ENCODE results near the gene MAP3K7CL. TPM values are rescaled to one million over a fixed set of nuclear protein-coding genes. Genes with fewer than 3 reads are reported as not detected.

The MAP3K7CL gene
- total RNA-seq, 4 donors from 2014 or later = 4.9 to 13.3 (median 6.8) TPM

DNA sequence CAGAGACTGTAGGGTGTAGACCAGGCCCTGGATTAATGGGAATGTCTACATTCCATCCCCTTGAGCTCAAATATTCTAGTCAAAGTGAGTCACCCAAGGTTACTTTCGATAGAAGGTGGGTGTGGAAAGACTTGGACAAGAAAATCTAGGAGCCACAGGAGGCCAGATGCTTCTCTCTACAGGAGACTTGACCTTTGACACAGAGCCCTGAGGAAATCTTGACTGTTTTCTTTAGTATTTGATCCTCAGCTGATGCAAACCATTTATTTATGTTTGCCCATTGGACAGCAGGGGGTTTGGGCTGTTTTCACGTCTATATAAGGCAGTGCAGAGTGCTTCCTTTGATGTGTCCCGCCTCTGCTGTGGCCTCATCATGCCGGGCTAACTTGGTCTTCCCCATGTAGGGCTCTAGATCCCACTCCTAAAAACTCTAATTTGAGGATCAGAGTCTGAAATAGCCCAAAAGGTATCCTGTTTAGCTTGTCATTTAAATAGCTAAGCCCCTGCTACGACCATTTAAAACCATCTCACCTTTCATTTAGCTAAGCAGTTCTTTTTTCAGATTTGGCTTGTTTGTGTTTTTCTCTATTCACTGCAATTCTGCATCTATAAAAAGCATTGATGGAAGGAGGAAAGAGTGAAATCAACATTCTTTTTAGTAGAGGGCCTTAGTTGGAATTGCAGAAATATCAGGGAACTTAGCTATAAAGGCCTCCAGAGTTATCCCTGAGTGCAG is 15.5 kb upstream of the MAP3K7CL start:
- TF ChIP-seq, protein P1, sequence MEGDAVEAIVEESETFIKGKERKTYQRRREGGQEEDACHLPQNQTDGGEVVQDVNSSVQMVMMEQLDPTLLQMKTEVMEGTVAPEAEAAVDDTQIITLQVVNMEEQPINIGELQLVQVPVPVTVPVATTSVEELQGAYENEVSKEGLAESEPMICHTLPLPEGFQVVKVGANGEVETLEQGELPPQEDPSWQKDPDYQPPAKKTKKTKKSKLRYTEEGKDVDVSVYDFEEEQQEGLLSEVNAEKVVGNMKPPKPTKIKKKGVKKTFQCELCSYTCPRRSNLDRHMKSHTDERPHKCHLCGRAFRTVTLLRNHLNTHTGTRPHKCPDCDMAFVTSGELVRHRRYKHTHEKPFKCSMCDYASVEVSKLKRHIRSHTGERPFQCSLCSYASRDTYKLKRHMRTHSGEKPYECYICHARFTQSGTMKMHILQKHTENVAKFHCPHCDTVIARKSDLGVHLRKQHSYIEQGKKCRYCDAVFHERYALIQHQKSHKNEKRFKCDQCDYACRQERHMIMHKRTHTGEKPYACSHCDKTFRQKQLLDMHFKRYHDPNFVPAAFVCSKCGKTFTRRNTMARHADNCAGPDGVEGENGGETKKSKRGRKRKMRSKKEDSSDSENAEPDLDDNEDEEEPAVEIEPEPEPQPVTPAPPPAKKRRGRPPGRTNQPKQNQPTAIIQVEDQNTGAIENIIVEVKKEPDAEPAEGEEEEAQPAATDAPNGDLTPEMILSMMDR (IDR thresholded peaks at IDR 0.05; ENCODE audit: low read depth) = no peak

DNA sequence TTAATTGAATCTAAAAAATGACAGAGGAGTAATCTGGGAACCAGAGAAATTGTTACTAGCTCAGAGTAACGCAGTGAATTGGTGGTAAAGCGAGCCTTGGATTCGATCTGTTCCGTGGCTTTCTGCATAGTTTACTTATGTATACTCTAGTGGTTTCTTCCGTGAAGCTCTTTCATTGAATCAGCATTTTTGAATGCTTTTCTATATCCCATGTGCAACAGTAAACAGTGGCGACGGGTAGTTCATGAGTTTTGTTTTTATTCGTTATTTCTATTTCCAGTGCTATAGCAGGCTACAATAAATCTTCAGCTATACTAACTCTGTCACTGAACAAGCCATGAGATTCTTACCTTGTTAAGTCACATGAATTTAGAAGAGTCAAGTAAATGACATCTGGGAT is 14.5 kb upstream of the MAP3K7CL start:
- TF ChIP-seq, protein P1 (IDR thresholded peaks at IDR 0.05; ENCODE audit: low read depth) = no peak

- TF ChIP-seq, protein P1 (IDR thresholded peaks at IDR 0.05; ENCODE audit: low read depth) = no peak
Measured at GRCh38 chr21:29117372-29117955, 13.0 kb upstream of the MAP3K7CL start.

GRCh38 chr21:29121759-29122158 is 8.7 kb upstream of the MAP3K7CL start:
- TF ChIP-seq, protein P1 (IDR thresholded peaks at IDR 0.05; ENCODE audit: low read depth) = no peak

GRCh38 chr21:29124645-29125044 is 5.8 kb upstream of the MAP3K7CL start:
- TF ChIP-seq, protein P1 (IDR thresholded peaks at IDR 0.05; ENCODE audit: low read depth) = no peak

DNA sequence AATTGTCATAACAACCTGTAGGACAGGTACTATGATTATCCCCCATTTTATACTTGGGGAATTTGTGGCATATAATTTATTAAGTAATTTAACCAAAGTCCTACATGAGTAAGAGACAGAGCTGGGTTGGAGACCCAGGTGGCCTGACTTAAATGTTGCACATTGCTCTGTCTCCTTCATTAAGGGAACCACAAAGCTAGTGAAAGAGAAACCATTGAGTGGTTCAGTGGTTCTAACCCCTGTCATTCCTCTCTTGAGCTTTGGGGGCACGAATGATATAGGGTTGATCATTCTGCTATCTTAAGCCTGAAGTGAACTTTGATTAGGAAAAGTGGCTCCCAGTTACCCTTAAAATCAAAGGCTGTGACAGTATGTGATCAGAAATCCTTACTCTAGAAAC is 5.3 kb upstream of the MAP3K7CL start:
- TF ChIP-seq, protein P1 (IDR thresholded peaks at IDR 0.05; ENCODE audit: low read depth) = no peak

- TF ChIP-seq, protein P1 (IDR thresholded peaks at IDR 0.05; ENCODE audit: low read depth) = no peak
Measured at GRCh38 chr21:29125979-29126378, 4.5 kb upstream of the MAP3K7CL start.
